HepG2 (cell line): ENCODE measurements around the gene KLF13. TPM values are rescaled to one million over a fixed set of nuclear protein-coding genes. Genes with fewer than 3 reads are reported as not detected.

Source experiments
- ATAC-seq: fragments of 200-7000 bp; cut with Tn5 transposase; 3 replicates; pipeline ENCODE4 v1.9.1; 2020; ENCODE audit warnings: mild to moderate bottlenecking, moderate library complexity
- BruUV-seq: library from RNA; stranded (reverse); fragments of 400-500 nt; replicated peaks from 2 replicates; lab custom pipeline; 2021; lab: Mats Ljungman, UMichigan
- CTCF ChIA-PET: fragments of 300-600 bp; formaldehyde crosslinking; extraction: SDS; loops from one replicate; lab custom pipeline; 2021; ENCODE audit warnings: low total read pairs, inconsistent platforms, low intra/inter-chr PET ratio; lab: Yijun Ruan, JAX
- POLR2A ChIA-PET: fragments of 350-600 bp; sonication (Branson Sonifier 250); formaldehyde crosslinking; loops from one replicate; lab custom pipeline; 2020; ENCODE audit warnings: antibody characterized with exemption, inconsistent platforms; lab: Yijun Ruan, JAX
- DNase-seq: peaks from one replicate; pipeline ENCODE4 v3.0.0-alpha.2; 2015; ENCODE audit warnings: low spot score
- FAIRE-seq: peaks from 3 replicates; lab custom pipeline; 2011; peaks lifted over from hg19 to GRCh38; lab: Jason Lieb, UNC
- H2AFZ ChIP-seq: one replicate; pipeline ENCODE4 v1.6.1; 2011; ENCODE audit warnings: low read length, inconsistent platforms
- H3K27ac ChIP-seq: fragments of 300-600 bp; 3 replicates; pipeline ENCODE4 v1.8.0; 2011; ENCODE audit warnings: mixed run types, mild to moderate bottlenecking, mixed read lengths, low read length, inconsistent platforms; ENCODE audit not compliant: insufficient read depth; ENCODE audit errors: extremely low read length
- H3K27me3 ChIP-seq, 2 experiments: fragments of 200-600 bp in 1 of 2; 2 replicates in 1 of 2; 3 replicates in 1 of 2; pipeline versions ENCODE4 v1.6.0 to v1.8.0; 2011; ENCODE audit warnings: low read length in 2 of 2, mild to moderate bottlenecking in 2 of 2, moderate library complexity in 2 of 2, inconsistent platforms in 1 of 2; ENCODE audit not compliant: insufficient read depth in 2 of 2, control insufficient read depth in 1 of 2
- H3K36me3 ChIP-seq, 2 experiments: fragments of 200-600 bp in 1 of 2; replicated peaks in 1 of 2; 2 replicates in 1 of 2; 3 replicates in 1 of 2; pipeline versions ENCODE4 v1.5.1 to v1.8.0; 2011; ENCODE audit warnings: low read length in 2 of 2, inconsistent platforms in 1 of 2; ENCODE audit not compliant: insufficient read depth in 2 of 2, control insufficient read depth in 1 of 2
- H3K4me1 ChIP-seq: 2 replicates; pipeline ENCODE4 v1.5.1; 2012; ENCODE audit warnings: low read length, inconsistent platforms; ENCODE audit not compliant: insufficient read depth
- H3K4me2 ChIP-seq: 2 replicates; pipeline ENCODE4 v1.6.0; 2011; ENCODE audit warnings: low read depth, low read length, inconsistent platforms
- H3K4me3 ChIP-seq, 3 experiments: fragments of 200-600 bp in 1 of 3; sonication (generic), shearing (Covaris generic) in 1 of 3; replicated peaks in 1 of 3; 2 replicates each; pipeline ENCODE4 v1.5.1; 2011 to 2016; ENCODE audit warnings: low read length in 3 of 3, inconsistent platforms in 2 of 3, low read depth in 2 of 3, mild to moderate bottlenecking in 2 of 3, control low read depth in 1 of 3, mixed read lengths in 1 of 3; ENCODE audit not compliant: insufficient read depth in 1 of 3
- H3K79me2 ChIP-seq: one replicate; pipeline ENCODE4 v1.6.1; 2011; ENCODE audit warnings: low read length, inconsistent platforms; ENCODE audit not compliant: insufficient read depth
- H3K9ac ChIP-seq: 2 replicates; pipeline ENCODE4 v1.6.0; 2011; ENCODE audit warnings: mild to moderate bottlenecking, low read depth, low read length, inconsistent platforms; ENCODE audit not compliant: insufficient read depth
- H3K9me3 ChIP-seq: 2 replicates; pipeline ENCODE4 v1.5.1; 2012; ENCODE audit warnings: mild to moderate bottlenecking, low read length
- H4K20me1 ChIP-seq: 2 replicates; pipeline ENCODE4 v1.6.0; 2011; ENCODE audit warnings: inconsistent platforms, mild to moderate bottlenecking, low read length, moderate library complexity; ENCODE audit not compliant: insufficient read depth
- CREB3 ChIP-seq: sonication (generic); formaldehyde crosslinking; IDR thresholded peaks from 2 replicates; pipeline ENCODE4 v1.5.0; 2020; ENCODE audit warnings: missing genetic modification reagents
- KAT7 ChIP-seq: IDR thresholded peaks from 2 replicates; pipeline ENCODE4 v1.6.1; 2018; ENCODE audit warnings: borderline replicate concordance, missing compliant biosample characterization
- MTA3 ChIP-seq: sonication (generic); formaldehyde crosslinking; IDR thresholded peaks from 2 replicates; pipeline ENCODE4 v1.4.0; 2020; ENCODE audit warnings: missing genetic modification reagents
- PHB2 ChIP-seq: fragments of 450-650 bp; IDR thresholded peaks from 2 replicates; pipeline ENCODE4 v1.6.1; 2018; ENCODE audit not compliant: partially characterized antibody
- POLR2A ChIP-seq, 2 experiments: IDR thresholded peaks; 2 replicates each; pipeline ENCODE4 v1.6.1; 2011; ENCODE audit warnings: low read depth in 2 of 2, low read length in 2 of 2, mild to moderate bottlenecking in 1 of 2, moderate library complexity in 1 of 2; ENCODE audit not compliant: insufficient read depth in 1 of 2
- REL ChIP-seq: sonication (generic); formaldehyde crosslinking; conservative IDR thresholded peaks from 2 replicates; pipeline ENCODE4 v1.8.0; 2022; ENCODE audit warnings: mild to moderate bottlenecking, missing genetic modification reagents, moderate library complexity
- WGBS: methylation state at CpG from one replicate; pipeline ENCODE4 v1.1.6; 2017; ENCODE audit warnings: low lambda C conversion rate; 5-methylcytosine and 5-hydroxymethylcytosine counted together
- in situ Hi-C: cut with HindIII; loops from 2 replicates; pipeline ENCODE4 v1.10.0; 2017; ENCODE audit warnings: low pct_unique_long_range_greater_than_20kb; ENCODE audit not compliant: extremely low pct_ligation_motif_present
- intact Hi-C: fragments of 100-400 bp; cut with micrococcal nuclease; formaldehyde crosslinking; loops from one replicate; pipeline ENCODE4 v1.10.0; 2022; ENCODE audit not compliant: unreplicated experiment
- polyA plus RNA-seq, 8 experiments: library from polyadenylated mRNA; depleted of rRNA in 3 of 8; stranded (reverse) in 7 of 8; unstranded in 1 of 8; fragments of >200 nt; fragmentation: Illumina TruSeq in 4 of 8; extraction: Trizol in 4 of 8; gene quantifications; 2 replicates each; pipeline versions ENCODE4 v1.2.1 to v1.2.3, GENCODE V29; 2011 to 2016; ENCODE audit warnings: low read depth in 4 of 8, missing spikeins in 1 of 8, mixed read lengths in 1 of 8; ENCODE audit not compliant: insufficient read depth in 1 of 8
- total RNA-seq, 5 experiments: library from RNA; depleted of rRNA; stranded (reverse); fragments of >200 nt; fragmentation: Illumina TruSeq; extraction: Trizol; gene quantifications; 2 replicates each; pipeline ENCODE4 v1.2.3, GENCODE V29; 2016; ENCODE audit warnings: low read depth in 1 of 5
- TF ChIP-seq, protein P1 (sequence below): sonication (generic); formaldehyde crosslinking; IDR thresholded peaks from 2 replicates; pipeline ENCODE4 v1.5.1; 2020; ENCODE audit warnings: missing genetic modification reagents, mild to moderate bottlenecking, borderline replicate concordance

The KLF13 gene
- total and polyA plus RNA-seq, 2 of the 13 experiments (the other 11 are each of a cell fraction or from before 2014, with no cell fraction given) = 16.8 to 25.1 TPM

- intact Hi-C loops (no loop called here), in situ Hi-C loops (no loop called here)
- ATAC-seq = peak; percentile 21; the same call in 1 of the 3 replicates
- peaks cover 17% of the 10 kb centered on the region; the same call in 1 of the 2 replicates for H4K20me1 ChIP-seq
- POLR2A ChIA-PET = no interaction called here
- H3K4me1 ChIP-seq = peaks cover 11% of the 10 kb centered on the region
- no peaks in the 10 kb centered on the region for H3K9me3 ChIP-seq
- H3K9ac ChIP-seq = no peak overlapping the region
- peaks cover 3 to 9% of the 10 kb centered on the region in 2 experiments; a peak in 3 of 5 replicates for H3K36me3 ChIP-seq
- DNase-seq = no peak
- CTCF ChIA-PET = no interaction called here
- no peak overlapping the region for H3K4me3 ChIP-seq
- WGBS = 87% methylated on average over 10 of the region's 16 CpGs
- no peak overlapping the region for H3K4me2 ChIP-seq
- BruUV-seq = no TSS peak
- H2AFZ ChIP-seq = no peak overlapping the region
- FAIRE-seq = no peak
- no peaks in the 10 kb centered on the region for H3K27me3 ChIP-seq
- TF ChIP-seq REL (CRISPR knock-in tag) (no peak), POLR2A (IDR thresholded peaks at IDR 0.05; ENCODE audit: insufficient read depth in 1 of 2, low read depth in 2 of 2, low read length in 2 of 2) (no peak), PHB2 (no peak), CREB3 (CRISPR knock-in tag) (no peak), MTA3 (no peak), KAT7 (CRISPR knock-in tag) (no peak)
- TF ChIP-seq, protein P1, sequence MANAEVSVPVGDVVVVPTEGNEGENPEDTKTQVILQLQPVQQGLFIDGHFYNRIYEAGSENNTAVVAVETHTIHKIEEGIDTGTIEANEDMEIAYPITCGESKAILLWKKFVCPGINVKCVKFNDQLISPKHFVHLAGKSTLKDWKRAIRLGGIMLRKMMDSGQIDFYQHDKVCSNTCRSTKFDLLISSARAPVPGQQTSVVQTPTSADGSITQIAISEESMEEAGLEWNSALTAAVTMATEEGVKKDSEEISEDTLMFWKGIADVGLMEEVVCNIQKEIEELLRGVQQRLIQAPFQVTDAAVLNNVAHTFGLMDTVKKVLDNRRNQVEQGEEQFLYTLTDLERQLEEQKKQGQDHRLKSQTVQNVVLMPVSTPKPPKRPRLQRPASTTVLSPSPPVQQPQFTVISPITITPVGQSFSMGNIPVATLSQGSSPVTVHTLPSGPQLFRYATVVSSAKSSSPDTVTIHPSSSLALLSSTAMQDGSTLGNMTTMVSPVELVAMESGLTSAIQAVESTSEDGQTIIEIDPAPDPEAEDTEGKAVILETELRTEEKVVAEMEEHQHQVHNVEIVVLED = no peak
- no peak overlapping the region for H3K27ac ChIP-seq
- peaks cover 39% of the 10 kb centered on the region for H3K79me2 ChIP-seq
Observed at GRCh38 chr15:31344823-31345605, 18.4 kb downstream of the KLF13 start.
